Endothelial cell of umbilical vein (primary cell): Measurements from ENCODE around the gene CPED1. TPM values are rescaled to one million over a fixed set of nuclear protein-coding genes. Genes with fewer than 3 reads are reported as not detected.

Experiments
- BruUV-seq: library from RNA; stranded (reverse); fragments of 400-500 nt; replicated peaks from 2 replicates; lab custom pipeline; 2021; lab: Mats Ljungman, UMichigan
- CTCF ChIA-PET: fragments of 300-600, 350-600 bp; sonication (Branson Sonifier 250); formaldehyde crosslinking; loops from one replicate; lab custom pipeline; 2021; ENCODE audit warnings: antibody characterized with exemption, inconsistent platforms; lab: Charles Lee
- POLR2A ChIA-PET: fragments of 300-600, 350-600 bp; sonication (Branson Sonifier 250); formaldehyde crosslinking; loops from one replicate; lab custom pipeline; 2021; ENCODE audit warnings: antibody characterized with exemption, inconsistent platforms; lab: Charles Lee
- DNase-seq: peaks from one replicate; pipeline ENCODE4 v3.0.0-alpha.2; 2011; ENCODE audit warnings: low read depth, low spot score
- FAIRE-seq: peaks from 2 replicates; lab custom pipeline; 2011; peaks lifted over from hg19 to GRCh38; lab: Jason Lieb, UNC
- H2AFZ ChIP-seq: 2 replicates; pipeline ENCODE4 v1.6.0; 2012; ENCODE audit warnings: low read depth, low read length, control low read depth, inconsistent platforms
- H3K27ac ChIP-seq: 2 replicates; pipeline ENCODE4 v1.5.1; 2011; ENCODE audit warnings: low read depth, mild to moderate bottlenecking, control low read depth, low read length, moderate library complexity; ENCODE audit not compliant: insufficient read depth
- H3K27me3 ChIP-seq, 2 experiments: 2 replicates each; pipeline versions ENCODE4 v1.6.0 to v1.6.1; 2011; ENCODE audit warnings: low read length in 2 of 2, mixed read lengths in 1 of 2; ENCODE audit not compliant: control insufficient read depth in 2 of 2, insufficient read depth in 2 of 2
- H3K36me3 ChIP-seq, 2 experiments: 2 replicates in 1 of 2; 3 replicates in 1 of 2; pipeline ENCODE4 v1.5.1; 2011; ENCODE audit warnings: low read length in 2 of 2, mild to moderate bottlenecking in 1 of 2, moderate library complexity in 1 of 2; ENCODE audit not compliant: control insufficient read depth in 2 of 2, insufficient read depth in 2 of 2; ENCODE audit errors: extremely low read depth in 1 of 2
- H3K4me1 ChIP-seq: 3 replicates; pipeline ENCODE4 v1.5.1; 2011; ENCODE audit warnings: mild to moderate bottlenecking, low read length; ENCODE audit not compliant: control insufficient read depth, insufficient read depth; ENCODE audit errors: extremely low read depth
- H3K4me2 ChIP-seq: 2 replicates; pipeline ENCODE4 v1.6.1; 2011; ENCODE audit warnings: low read length, control low read depth, mixed read lengths; ENCODE audit not compliant: insufficient read depth
- H3K4me3 ChIP-seq, 3 experiments: fragments of 200-600 bp in 1 of 3; sonication (generic), shearing (Covaris generic) in 1 of 3; replicated peaks in 1 of 3; 2 replicates each; pipeline ENCODE4 v1.5.1; 2011 to 2016; ENCODE audit warnings: control low read depth in 3 of 3, low read length in 3 of 3, mild to moderate bottlenecking in 2 of 3, inconsistent platforms in 1 of 3, low read depth in 1 of 3, moderate library complexity in 1 of 3; ENCODE audit not compliant: insufficient read depth in 1 of 3
- H3K79me2 ChIP-seq: 2 replicates; pipeline ENCODE4 v1.6.0; 2012; ENCODE audit warnings: low read length, inconsistent platforms; ENCODE audit not compliant: control insufficient read depth, insufficient read depth
- H3K9ac ChIP-seq: replicated peaks from 2 replicates; pipeline ENCODE3; 2011; ENCODE audit warnings: low read length, control low read depth; ENCODE audit not compliant: insufficient read depth; ENCODE audit errors: extremely low read depth
- H3K9me1 ChIP-seq: replicated peaks from 3 replicates; pipeline ENCODE4 v1.6.0; 2011; ENCODE audit warnings: mild to moderate bottlenecking, low read length; ENCODE audit not compliant: control insufficient read depth, insufficient read depth; ENCODE audit errors: extremely low read depth
- H3K9me3 ChIP-seq: replicated peaks from 2 replicates; pipeline ENCODE4 v1.5.1; 2012; ENCODE audit warnings: low read length, inconsistent platforms; ENCODE audit not compliant: control insufficient read depth, insufficient read depth
- H4K20me1 ChIP-seq: replicated peaks from 2 replicates; pipeline ENCODE3; 2011; ENCODE audit warnings: mild to moderate bottlenecking, low read length; ENCODE audit not compliant: control insufficient read depth, insufficient read depth; ENCODE audit errors: extremely low read depth
- CTCF ChIP-seq, 2 donors: IDR thresholded peaks; 1 replicate in 1 of 2; 2 replicates in 1 of 2; pipeline ENCODE4 v1.5.1; 2011; ENCODE audit warnings: low read length in 2 of 2, mild to moderate bottlenecking in 2 of 2, moderate library complexity in 2 of 2, control low read depth in 1 of 2, inconsistent platforms in 1 of 2, low read depth in 1 of 2; ENCODE audit not compliant: insufficient read depth in 1 of 2; ENCODE audit errors: extremely low read depth in 1 of 2
- EZH2 ChIP-seq: IDR thresholded peaks from 2 replicates; pipeline ENCODE4 v1.6.1; 2012; ENCODE audit warnings: borderline replicate concordance, low read depth, mild to moderate bottlenecking, moderate library complexity, low read length, inconsistent platforms; ENCODE audit not compliant: severe bottlenecking
- FOS ChIP-seq: IDR thresholded peaks from 2 replicates; pipeline ENCODE4 v1.6.1; 2011; ENCODE audit warnings: mild to moderate bottlenecking, low read length, moderate library complexity, borderline replicate concordance; ENCODE audit not compliant: insufficient read depth
- GATA2 ChIP-seq: IDR thresholded peaks from 2 replicates; pipeline ENCODE4 v1.7.0; 2011; ENCODE audit warnings: low read depth, mild to moderate bottlenecking, moderate library complexity, mixed read lengths, low read length; ENCODE audit not compliant: insufficient read length, insufficient read depth
- JUN ChIP-seq: IDR thresholded peaks from 2 replicates; pipeline ENCODE4 v1.6.1; 2011; ENCODE audit warnings: borderline replicate concordance, low read depth; ENCODE audit not compliant: insufficient read length, insufficient read depth
- MYC ChIP-seq: IDR thresholded peaks from one replicate; pipeline ENCODE4 v1.6.1; 2011; ENCODE audit warnings: mild to moderate bottlenecking, low read depth, low read length
- POLR2A ChIP-seq: IDR thresholded peaks from 2 replicates; pipeline ENCODE4 v1.6.1; 2012; ENCODE audit warnings: low read depth, mild to moderate bottlenecking, control low read depth, low read length
- POLR2AphosphoS5 ChIP-seq: IDR thresholded peaks from 2 replicates; pipeline ENCODE4 v1.6.1; 2012; ENCODE audit warnings: low read depth, mild to moderate bottlenecking, control low read depth, low read length, moderate library complexity; ENCODE audit not compliant: insufficient read depth
- dilution Hi-C: fragments of 300-500 bp; cut with MboI; formaldehyde crosslinking; loops from one replicate; pipeline ENCODE4 v1.15.0; 2019; ENCODE audit warnings: low sequenced_read_pairs; ENCODE audit not compliant: extremely low pct_ligation_motif_present
- intact Hi-C: fragments of 100-400 bp; cut with micrococcal nuclease; formaldehyde crosslinking; loops from one replicate; pipeline ENCODE4 v1.10.0; 2022
- polyA plus RNA-seq, 4 experiments: library from polyadenylated mRNA; depleted of rRNA in 3 of 4; stranded (reverse) in 3 of 4; unstranded in 1 of 4; fragments of >200 nt; gene quantifications; 2 replicates each; pipeline versions ENCODE4 v1.2.1 to v1.2.3, GENCODE V29; 2011 to 2012; ENCODE audit warnings: missing spikeins in 1 of 4
- total RNA-seq: library from RNA; stranded (reverse); gene quantifications from 2 replicates; pipeline ENCODE4 v1.2.3, GENCODE V29; 2021
- TF ChIP-seq, protein P1 (sequence below): IDR thresholded peaks from 2 replicates; pipeline ENCODE4 v1.6.1; 2011; ENCODE audit not compliant: insufficient read depth, insufficient read length

CPED1 gene
- total and polyA plus RNA-seq, 2 donors (not counting 3 experiments of a cell fraction or from before 2014, with no cell fraction given): 0.22 to 3.0 TPM

DNA sequence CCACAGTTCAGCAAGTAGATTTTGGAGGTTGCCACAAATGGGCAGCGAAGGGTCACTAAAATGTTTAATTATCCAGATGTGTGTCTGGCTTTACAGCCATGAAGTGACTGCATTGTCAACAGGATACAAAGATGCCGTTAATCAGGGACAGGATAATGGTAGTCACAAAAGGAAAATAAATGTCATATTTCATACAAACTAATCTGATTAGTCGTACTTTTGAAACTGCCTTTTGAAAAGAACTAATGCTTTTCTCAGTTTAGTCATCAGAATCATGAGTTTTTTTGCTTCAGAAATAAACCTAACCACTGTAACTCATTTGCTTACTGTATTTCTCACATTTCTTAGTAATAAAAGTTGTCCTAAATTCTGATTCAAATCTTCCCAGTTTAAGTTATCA lies 318.1 kb downstream of the CPED1 start:
- POLR2A ChIA-PET: no interaction called here
- Histone ChIP-seq H3K9me3 (no peaks in the 10 kb centered on the region), H3K79me2 (no peaks in the 10 kb centered on the region), H3K4me1 (no peaks in the 10 kb centered on the region), H3K4me3 (no peak overlapping the region), H3K36me3 (no peaks in the 10 kb centered on the region), H3K4me2 (no peak overlapping the region), H2AFZ (no peak overlapping the region), H3K27me3 (peaks cover 3 to 6% of the 10 kb centered on the region in 2 experiments), H3K9me1 (no peaks in the 10 kb centered on the region), H4K20me1 (no peaks in the 10 kb centered on the region), H3K27ac (no peak overlapping the region), H3K9ac (no peak overlapping the region)
- no TSS peak for BruUV-seq
- CTCF ChIA-PET: no interaction called here
- no peak for DNase-seq
- no peak for FAIRE-seq
- TF ChIP-seq POLR2AphosphoS5 (no peak), FOS (no peak), POLR2A (no peak), JUN (no peak), EZH2 (no peak), MYC (no peak), CTCF (IDR thresholded peaks at IDR 0.05; ENCODE audit: extremely low read depth in 1 of 2, insufficient read depth in 1 of 2, low read depth in 1 of 2, low read length in 2 of 2) (no peak), GATA2 (no peak)
- TF ChIP-seq, protein P1, sequence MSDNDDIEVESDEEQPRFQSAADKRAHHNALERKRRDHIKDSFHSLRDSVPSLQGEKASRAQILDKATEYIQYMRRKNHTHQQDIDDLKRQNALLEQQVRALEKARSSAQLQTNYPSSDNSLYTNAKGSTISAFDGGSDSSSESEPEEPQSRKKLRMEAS: no peak
- dilution Hi-C loops (no loop called here), intact Hi-C loops (no loop called here)
